Measurements from ENCODE around the gene DOCK11.

The DOCK11 gene

GRCh38 chrX:118534716-118535493 is 39.3 kb downstream of the DOCK11 start:
- DNase-seq = no peak

- DNase-seq = no peak
Measured at GRCh38 chrX:118536204-118536603, 40.6 kb downstream of the DOCK11 start.

- no peak for DNase-seq
Measured at GRCh38 chrX:118536687-118537461, 41.3 kb downstream of the DOCK11 start.

- DNase-seq = no peak
Measured at GRCh38 chrX:118538386-118538785, 42.8 kb downstream of the DOCK11 start.

GRCh38 chrX:118540342-118540741 is 44.7 kb downstream of the DOCK11 start:
- no peak for DNase-seq

GRCh38 chrX:118541482-118541881 is 45.9 kb downstream of the DOCK11 start:
- no peak for DNase-seq

GRCh38 chrX:118545510-118545909 is 49.9 kb downstream of the DOCK11 start:
- no peak for DNase-seq

GRCh38 chrX:118548841-118549240 is 53.2 kb downstream of the DOCK11 start:
- DNase-seq = no peak

- DNase-seq = no peak
Measured at GRCh38 chrX:118550792-118551191, 55.2 kb downstream of the DOCK11 start.

GRCh38 chrX:118551426-118551825 is 55.8 kb downstream of the DOCK11 start:
- no peak for DNase-seq

GRCh38 chrX:118552121-118552900 is 56.7 kb downstream of the DOCK11 start:
- no peak for DNase-seq

GRCh38 chrX:118553042-118553710 is 57.6 kb downstream of the DOCK11 start:
- no peak for DNase-seq

GRCh38 chrX:118554511-118554910 is 58.9 kb downstream of the DOCK11 start:
- DNase-seq = no peak

GRCh38 chrX:118558926-118559325 is 63.3 kb downstream of the DOCK11 start:
- no peak for DNase-seq

GRCh38 chrX:118560489-118560888 is 64.9 kb downstream of the DOCK11 start:
- no peak for DNase-seq

GRCh38 chrX:118562582-118563164 is 67.1 kb downstream of the DOCK11 start:
- no peak for DNase-seq

GRCh38 chrX:118564498-118564897 is 68.9 kb downstream of the DOCK11 start:
- no peak for DNase-seq

- no peak for DNase-seq
Measured at GRCh38 chrX:118565853-118566252, 70.2 kb downstream of the DOCK11 start.

GRCh38 chrX:118566359-118566758 is 70.7 kb downstream of the DOCK11 start:
- DNase-seq = no peak

- DNase-seq = no peak
Measured at GRCh38 chrX:118569676-118570075, 74.1 kb downstream of the DOCK11 start.

- DNase-seq = no peak
Measured at GRCh38 chrX:118570209-118570608, 74.6 kb downstream of the DOCK11 start.

- no peak for DNase-seq
Measured at GRCh38 chrX:118571836-118572235, 76.2 kb downstream of the DOCK11 start.

GRCh38 chrX:118574666-118575065 is 79.1 kb downstream of the DOCK11 start:
- DNase-seq = no peak

All from NCI-H1930 (cell line).